Left hindlimb (tissue), 1 donor: Measurements from ENCODE around the gene ADAMTS4.
A peak's percentile ranks its signal among the peaks of the same experiment; 100 is the strongest.

Source experiments
- DNase-seq: peaks from one replicate; pipeline ENCODE4 v3.0.0-alpha.2; 2018

Gene ADAMTS4

DNA sequence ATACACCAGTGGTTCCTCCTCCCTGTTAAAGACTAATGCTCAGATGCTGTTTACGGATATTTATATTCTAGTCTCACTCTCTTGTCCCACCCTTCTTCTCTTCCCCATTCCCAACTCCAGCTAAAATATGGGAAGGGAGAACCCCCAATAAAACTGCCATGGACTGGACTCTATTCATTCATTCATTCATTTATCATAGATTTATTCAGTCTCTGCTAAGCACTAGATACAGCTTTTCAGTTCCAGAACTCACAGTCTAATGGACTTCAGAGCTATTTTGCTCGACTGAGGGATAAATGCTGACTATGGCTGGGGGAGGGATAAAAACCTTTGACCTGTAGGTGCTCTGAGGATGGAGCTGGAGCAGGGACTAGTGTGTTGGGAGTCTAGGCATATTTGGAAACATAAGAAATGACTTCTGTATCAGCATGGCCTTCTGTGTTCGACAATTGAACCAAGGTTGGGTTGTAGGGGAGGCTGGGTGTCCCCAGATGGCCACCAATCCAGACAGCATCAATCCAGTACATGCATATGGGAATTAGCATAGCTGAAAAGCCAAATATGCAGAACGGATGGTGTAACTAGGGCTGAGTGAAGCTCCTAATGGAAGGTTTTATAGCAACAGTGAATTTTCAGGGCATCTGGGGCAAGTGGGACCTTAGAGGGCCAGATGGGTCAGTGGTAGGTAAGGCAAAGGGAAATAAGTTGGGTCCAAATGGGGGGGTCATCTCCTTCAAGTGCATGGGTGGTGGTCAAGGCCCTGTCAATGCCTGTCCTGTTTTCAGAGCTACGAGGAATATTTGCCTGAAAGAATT is 20.4 kb upstream of the ADAMTS4 start:
- no peak for DNase-seq

GRCh38 chr1:161218301-161219077 is 19.6 kb upstream of the ADAMTS4 start:
- no peak for DNase-seq

GRCh38 chr1:161217831-161218230 is 19.0 kb upstream of the ADAMTS4 start:
- no peak for DNase-seq

DNA sequence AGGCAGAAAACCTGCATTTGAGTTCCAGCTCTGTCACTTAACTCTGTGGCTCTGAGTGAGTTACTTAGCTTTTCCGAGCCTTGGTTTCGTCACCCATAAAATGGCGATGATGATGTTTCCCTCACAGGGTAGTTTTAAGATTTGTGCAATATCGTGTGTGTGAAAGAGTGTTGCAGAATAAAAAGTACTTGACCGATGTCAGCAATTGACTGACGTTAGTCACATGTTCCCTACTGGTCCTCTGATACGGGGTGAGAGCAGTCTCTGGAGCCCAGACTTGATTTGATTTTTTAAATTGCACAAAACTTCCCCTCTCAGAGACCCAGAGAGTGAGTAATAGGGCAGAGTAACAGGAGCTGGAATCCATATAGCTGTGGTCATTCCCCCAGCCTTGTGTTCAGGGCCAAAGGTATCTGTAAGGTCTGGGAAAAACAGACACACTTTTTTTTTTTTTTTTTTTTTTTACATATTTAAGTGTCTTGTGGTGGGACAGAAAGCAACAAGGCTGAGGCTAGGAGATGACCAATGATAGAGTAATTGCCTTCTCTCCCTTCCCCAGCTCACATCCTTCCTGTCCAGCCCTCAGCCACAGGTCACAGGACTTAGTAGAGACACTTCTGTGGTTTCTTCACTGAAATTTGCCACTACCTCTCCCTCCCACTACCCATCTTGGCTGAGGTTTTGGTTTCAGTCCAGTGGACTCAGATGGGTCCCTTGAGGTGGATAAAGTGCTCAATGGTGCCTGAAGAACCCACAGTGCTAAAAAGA is 18.3 kb upstream of the ADAMTS4 start:
- DNase-seq, result no peak

DNA sequence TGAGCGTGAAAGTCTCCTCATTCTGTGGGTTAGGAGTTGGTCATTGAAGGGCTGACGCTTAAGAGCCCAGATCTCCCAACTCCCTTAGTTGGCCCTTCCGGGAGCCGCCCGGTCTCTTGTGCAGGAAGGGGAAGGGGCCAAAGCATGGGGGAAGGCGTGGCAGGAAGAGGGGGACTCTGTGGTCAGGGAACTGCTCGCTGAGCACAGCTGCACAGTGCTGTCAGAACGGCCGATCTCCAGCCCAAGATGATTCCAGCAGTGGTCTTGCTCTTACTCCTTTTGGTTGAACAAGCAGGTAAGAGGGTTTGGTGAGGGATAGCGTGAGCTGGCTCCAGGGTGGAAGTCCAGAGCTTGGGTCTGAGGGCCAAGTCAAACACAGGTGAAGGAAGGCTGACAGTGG is 16.2 kb upstream of the ADAMTS4 start, which contains the start of gene FCER1G:
Gene FCER1G (plus strand): TSS at position 220 of the 400 bp plus-strand sequence. CDS start 27 bp downstream, at position 247.
- no peak for DNase-seq

GRCh38 chr1:161214369-161214768 is 15.5 kb upstream of the ADAMTS4 start:
- no peak for DNase-seq

DNA sequence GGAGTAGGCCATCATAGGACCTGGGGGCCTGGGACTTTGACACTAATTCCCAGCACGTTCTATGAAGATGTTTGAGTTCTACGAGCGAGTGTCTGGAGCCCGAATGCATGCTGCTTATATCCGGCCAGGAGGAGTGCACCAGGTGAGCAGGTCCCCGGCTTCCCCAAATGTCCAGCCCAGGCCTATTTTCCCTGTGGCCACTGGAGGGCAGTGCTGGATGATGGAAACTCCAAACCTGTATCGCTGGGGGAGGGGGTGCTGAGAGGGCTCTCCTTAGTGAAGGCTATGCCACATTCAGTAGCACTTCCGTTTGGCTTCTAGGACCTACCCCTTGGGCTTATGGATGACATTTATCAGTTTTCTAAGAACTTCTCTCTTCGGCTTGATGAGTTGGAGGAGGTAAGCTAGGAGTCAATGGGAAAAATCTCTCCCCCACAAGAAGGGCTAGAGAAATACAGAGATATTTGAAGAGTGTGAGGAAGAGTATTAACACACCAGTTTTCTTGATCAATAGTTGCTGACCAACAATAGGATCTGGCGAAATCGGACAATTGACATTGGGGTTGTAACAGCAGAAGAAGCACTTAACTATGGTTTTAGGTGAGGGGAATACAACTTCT is 11.0 kb upstream of the ADAMTS4 start:
- DNase-seq, result no peak

DNA sequence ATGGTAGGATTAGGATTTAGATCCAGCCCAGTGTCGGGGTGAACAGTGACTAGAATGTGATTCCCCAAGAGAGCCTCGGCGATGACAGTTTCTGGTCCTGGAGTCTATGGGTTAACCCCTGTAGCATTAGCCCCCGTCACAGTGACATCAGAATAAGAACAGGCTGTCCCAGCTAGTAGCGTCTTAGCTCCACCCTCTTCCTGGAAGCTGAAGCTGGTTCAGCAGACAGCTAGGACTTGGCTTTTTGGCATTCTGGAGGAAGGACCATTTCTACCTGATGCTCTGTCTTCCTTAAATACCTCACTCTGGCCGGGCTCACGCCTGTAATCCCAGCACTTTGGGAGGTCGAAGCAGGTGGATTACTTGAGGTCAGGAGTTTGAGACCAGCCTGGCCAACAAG is 8.3 kb upstream of the ADAMTS4 start:
- DNase-seq, result peak; percentile 26

- peak; percentile 12 for DNase-seq
These were observed 7.7 kb upstream of the ADAMTS4 start for GRCh38 chr1:161206411-161207140.

DNA sequence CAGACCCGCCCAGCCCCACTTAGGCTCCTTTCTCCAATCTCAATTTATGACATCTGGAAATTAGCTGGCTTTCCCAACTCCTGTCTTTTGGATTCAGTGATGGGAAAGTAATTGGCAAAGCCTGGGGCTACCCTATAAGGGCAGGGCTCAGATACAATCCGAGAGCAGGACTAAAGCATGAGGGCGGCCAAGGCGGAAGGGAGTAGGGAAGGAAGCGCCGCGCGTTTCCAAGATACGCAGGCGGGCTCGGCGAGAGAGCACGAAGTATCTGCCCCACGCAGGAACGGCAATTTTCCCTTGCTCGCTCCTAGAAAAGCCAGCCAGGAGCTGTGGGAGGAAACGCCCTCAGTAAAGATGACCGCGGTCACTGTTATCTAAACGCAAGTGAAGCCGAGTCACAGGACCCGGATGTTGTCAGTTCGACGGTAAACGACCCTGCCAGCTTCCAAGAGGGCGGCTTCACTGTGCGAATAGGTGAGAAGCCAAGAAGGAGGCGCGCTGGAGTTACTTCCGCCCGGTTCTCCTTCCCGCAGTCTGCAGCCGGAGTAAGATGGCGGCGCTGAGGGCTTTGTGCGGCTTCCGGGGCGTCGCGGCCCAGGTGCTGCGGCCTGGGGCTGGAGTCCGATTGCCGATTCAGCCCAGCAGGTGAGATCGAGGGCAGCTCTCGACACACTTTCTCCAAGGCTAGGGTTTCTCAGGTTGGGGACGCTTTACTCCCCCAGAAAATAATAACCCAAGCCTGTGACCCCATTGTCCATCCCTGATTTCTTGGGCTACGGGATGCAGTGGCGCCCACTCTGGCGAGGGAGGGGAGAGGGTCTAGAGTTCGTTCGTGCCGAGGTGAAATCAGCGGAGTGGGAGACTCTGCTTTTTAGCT is 3.2 kb upstream of the ADAMTS4 start, which contains the start of gene NDUFS2:
Gene NDUFS2 (plus strand): TSS at position 532 of the 877 bp plus-strand sequence. CDS start 19 bp downstream, at position 551.
- DNase-seq, result peak; percentile 99

DNA sequence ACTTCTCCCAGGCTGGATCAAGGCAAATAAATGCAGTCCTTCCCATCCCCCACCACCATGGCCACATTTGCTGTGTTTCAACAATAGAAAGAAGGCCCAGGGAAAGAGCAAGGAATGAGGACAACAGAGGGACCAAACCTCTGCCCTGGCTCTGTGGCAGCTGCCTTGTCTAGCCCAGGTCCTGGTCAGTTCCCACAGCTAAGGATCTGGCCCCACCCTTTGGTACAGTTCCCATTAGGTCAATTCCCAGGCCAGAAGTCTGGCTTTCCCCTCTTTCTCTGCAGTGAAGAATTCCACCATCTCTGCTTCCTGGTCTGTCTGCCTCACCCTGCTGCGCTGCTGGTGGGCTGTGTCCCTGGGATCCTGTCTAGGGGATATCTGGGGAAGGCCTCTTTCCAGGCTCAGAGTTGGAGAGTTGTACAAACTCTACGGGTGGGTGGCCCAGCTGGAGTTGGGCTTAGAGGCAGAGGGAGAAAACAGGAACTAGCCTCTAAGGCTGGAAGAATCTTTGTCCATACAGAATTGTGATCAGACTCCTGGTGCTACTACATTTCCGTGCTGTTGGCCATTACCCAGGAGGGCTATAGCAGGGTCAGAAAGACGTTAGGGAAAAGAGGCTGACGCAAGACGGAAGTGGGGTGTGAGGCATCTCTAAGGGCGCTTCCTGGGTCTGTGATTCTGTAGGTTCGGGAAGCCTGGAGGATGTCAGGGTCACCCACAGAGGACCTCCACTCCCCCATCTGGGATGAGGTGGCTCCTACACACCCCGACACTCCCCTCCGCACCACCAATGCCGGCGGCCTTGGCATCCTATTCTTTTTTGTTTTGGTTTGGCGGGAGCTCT is 2.4 kb upstream of the ADAMTS4 start:
- DNase-seq, result peak; percentile 79

DNA sequence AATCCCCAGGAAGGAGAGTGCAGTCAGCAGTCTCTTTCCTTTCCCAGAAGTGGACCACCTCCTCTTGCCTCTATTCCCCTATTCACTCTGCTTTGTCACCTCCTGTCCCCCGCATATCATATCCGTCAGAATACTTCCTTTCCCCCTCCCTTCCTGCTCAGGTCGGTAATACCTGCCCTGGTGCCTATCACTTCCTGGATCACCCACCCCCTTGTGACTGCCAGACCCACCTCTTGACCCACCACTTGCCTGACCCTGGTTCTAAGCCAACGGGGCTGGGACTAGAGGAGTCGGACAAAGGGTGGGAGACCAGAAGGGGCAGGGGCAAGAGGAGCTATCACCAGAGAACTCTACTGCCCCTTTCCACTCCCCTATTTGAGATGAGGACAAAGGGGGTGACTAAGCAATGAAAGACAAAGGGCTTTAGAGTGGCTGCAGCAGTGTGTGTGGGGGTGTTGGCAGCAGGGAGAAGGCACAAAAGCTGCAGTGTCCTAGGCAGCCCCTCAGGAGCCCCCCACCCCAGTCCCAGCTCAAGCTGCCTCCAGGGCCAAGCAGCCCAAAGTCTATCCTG is 1.7 kb upstream of the ADAMTS4 start:
- DNase-seq, result peak; percentile 32

- DNase-seq, result peak; percentile 53
These were observed 769 bp upstream of the ADAMTS4 start for GRCh38 chr1:161199506-161200139.

DNA sequence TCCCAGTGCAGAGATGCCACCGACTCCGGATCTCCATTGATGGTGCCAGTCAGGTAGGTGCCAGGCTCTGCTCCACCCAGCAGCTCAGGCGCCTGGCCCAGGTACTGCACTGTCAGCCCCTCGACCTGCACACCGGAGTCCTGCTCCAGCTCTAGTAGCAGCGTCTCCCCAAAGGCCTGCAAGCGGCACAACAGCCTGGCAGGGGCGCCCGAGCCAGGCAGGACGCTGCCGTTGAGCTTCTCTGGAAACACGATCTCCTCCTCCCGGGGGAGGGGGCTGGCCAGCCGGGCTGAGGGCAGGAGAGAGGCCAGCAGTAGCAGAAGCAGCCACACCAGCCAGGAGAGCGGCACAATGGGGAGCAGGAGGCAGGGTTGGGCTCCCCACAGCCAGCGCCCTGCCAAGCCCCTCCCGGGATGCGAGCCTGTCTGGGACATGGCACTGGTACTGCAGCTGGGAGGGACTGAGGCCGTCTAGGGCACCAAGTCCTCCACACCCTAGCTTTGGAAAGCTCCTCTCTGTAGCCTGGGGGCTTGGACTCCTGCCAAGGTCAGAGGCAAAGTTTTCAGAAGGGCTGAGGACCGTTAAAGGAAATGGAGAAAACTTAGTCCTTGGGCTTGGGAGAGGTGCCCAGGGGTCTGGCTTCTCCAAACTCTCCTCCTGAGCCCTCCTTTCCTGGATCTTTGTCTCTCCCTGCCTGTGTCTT is 509 bp downstream of the ADAMTS4 start:
- DNase-seq, result peak; percentile 80

DNA sequence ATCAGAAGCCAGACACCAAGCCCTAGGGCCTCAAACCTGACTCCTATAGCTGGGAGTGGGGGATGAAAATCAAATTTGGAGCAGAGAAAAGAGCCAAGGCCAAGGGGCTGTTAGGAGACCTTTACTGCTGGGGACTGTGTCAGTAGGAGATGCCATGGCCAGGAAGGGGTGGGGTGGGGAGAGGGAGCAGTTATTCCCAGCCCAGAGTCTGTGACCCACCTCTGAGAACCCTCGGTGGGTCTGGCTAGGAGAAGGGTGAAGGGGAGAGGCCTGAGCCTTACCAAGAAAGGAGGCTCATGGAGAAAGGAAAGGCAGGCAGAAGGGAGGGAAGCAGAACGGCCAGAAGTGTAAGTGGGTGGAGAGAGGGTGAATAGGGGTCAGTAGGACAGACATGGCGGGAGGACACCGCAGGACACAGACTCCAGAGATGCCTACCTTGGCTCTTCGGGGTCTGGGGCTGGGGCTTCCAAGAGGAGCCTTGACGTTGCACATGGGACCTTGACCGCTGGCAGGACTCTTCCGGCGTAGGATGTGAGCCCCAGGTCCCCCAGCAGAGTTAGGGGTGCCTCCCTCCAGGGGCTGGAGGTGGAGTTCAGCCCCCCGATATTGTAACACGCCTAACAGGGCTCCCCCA is 1.2 kb downstream of the ADAMTS4 start:
- peak; percentile 38 for DNase-seq

DNA sequence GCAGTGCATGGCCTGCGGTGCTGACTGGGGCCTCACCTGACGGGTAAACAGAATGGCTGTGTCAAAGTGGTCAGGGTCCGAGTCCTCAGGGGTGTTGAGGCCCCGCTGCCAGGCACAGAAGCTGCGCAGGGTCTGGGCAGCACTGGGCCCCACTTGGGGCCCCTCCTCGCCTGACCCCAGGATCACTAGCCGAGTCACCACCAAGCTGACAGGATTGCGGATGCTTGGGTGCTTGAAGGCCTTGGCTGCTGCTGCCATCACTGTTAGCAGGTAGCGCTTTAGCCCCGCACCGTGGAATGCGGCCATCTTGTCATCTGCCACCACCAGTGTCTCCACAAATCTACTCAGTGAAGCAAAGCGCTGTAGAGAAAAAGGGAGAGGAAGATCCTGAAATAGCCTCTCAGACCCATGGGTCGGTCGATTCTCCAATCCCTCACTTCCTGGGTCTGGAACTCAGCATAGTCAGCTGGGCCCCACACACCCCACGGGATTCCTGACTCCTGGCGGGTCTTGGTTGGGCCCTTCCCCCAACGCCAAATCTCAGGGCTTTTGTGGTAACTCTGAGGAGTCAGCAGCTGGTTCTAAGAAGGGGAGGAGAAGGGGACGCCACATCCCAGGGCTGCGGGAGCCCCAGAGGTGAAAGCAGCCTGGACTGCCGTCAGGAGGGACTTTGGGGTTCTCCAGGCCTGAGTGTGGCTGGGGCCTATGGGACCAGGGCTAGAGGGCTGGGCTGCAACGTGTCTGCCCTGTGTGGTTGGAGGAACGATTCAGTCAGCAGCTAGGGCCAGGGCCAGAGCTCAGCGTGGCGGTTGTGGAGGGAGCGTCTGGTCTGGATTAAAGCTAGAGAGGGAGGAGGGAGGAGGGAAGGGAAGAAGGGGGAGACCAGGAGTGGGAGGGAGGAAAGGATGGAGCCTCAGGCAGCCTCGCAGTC is 2.1 kb downstream of the ADAMTS4 start:
- peak; percentile 92 for DNase-seq

- peak; percentile 14 for DNase-seq
These were observed 2.7 kb downstream of the ADAMTS4 start for GRCh38 chr1:161196111-161196510.
